HG03135 (cell line): ENCODE measurements around the gene CACNG5.

Experiments
- ATAC-seq: cut with Tn5 transposase; IDR thresholded peaks from one replicate; pipeline ENCODE4 v1.9.1; 2021; ENCODE audit warnings: mild to moderate bottlenecking, moderate library complexity; ENCODE audit not compliant: unreplicated experiment

Gene CACNG5

GRCh38 chr17:66822009-66822408 lies 12.9 kb upstream of the CACNG5 start:
- no peak for ATAC-seq

- no peak for ATAC-seq
Observed at GRCh38 chr17:66826856-66827255, 8.1 kb upstream of the CACNG5 start.

- no peak for ATAC-seq
Observed at GRCh38 chr17:66829386-66829864, 5.5 kb upstream of the CACNG5 start.

GRCh38 chr17:66829883-66830282 lies 5.0 kb upstream of the CACNG5 start:
- no peak for ATAC-seq

- ATAC-seq, result no peak
Observed at GRCh38 chr17:66830451-66830850, 4.5 kb upstream of the CACNG5 start.

GRCh38 chr17:66831383-66832210 lies 3.3 kb upstream of the CACNG5 start:
- ATAC-seq, result no peak

GRCh38 chr17:66833201-66833600 lies 1.7 kb upstream of the CACNG5 start:
- no peak for ATAC-seq

- no peak for ATAC-seq
Observed at GRCh38 chr17:66834426-66834918, 445 bp upstream of the CACNG5 start.

- no peak for ATAC-seq
Observed at GRCh38 chr17:66835476-66835875, 559 bp downstream of the CACNG5 start.

- ATAC-seq, result no peak
Observed at GRCh38 chr17:66836063-66837005, 1.4 kb downstream of the CACNG5 start.

GRCh38 chr17:66837226-66837625 lies 2.3 kb downstream of the CACNG5 start:
- ATAC-seq, result no peak

GRCh38 chr17:66837885-66838665 lies 3.2 kb downstream of the CACNG5 start:
- ATAC-seq, result no peak

GRCh38 chr17:66839616-66840015 lies 4.7 kb downstream of the CACNG5 start:
- no peak for ATAC-seq

GRCh38 chr17:66840061-66840460 lies 5.1 kb downstream of the CACNG5 start:
- ATAC-seq, result no peak

GRCh38 chr17:66841328-66841727 lies 6.4 kb downstream of the CACNG5 start:
- no peak for ATAC-seq

GRCh38 chr17:66841744-66842143 lies 6.8 kb downstream of the CACNG5 start:
- ATAC-seq, result no peak

- no peak for ATAC-seq
Observed at GRCh38 chr17:66842505-66842904, 7.6 kb downstream of the CACNG5 start.

- ATAC-seq, result no peak
Observed at GRCh38 chr17:66842959-66843358, 8.0 kb downstream of the CACNG5 start.

GRCh38 chr17:66843627-66844026 lies 8.7 kb downstream of the CACNG5 start:
- no peak for ATAC-seq

- no peak for ATAC-seq
Observed at GRCh38 chr17:66847704-66848103, 12.8 kb downstream of the CACNG5 start.

GRCh38 chr17:66848496-66848895 lies 13.6 kb downstream of the CACNG5 start:
- no peak for ATAC-seq
